ENCODE measurements around the gene STEAP1. TPM values are rescaled to one million over a fixed set of nuclear protein-coding genes. Genes with fewer than 3 reads are reported as not detected.

The STEAP1 gene
- total RNA-seq, 1 donor, result 83.4 TPM

DNA sequence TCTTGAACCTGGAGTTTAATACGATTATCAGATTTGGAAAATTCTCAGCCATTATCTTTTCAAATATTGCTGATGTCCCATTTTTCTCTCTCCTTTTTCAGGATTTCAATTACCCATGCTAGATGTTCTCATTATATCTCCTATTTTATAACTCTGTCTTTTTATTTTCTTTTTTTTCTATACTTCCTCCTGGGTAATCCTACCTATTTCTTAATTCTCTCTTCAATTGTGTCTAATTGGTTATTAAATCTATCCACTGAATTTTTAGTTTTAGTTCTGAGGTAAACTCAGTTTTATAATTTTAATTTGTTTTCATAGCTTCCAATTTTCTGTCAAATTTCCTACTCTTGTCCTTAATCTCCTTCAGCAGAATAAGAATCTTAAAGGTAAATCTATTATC lies 15.6 kb downstream of the STEAP1 start:
- TF ChIP-seq, protein P1, sequence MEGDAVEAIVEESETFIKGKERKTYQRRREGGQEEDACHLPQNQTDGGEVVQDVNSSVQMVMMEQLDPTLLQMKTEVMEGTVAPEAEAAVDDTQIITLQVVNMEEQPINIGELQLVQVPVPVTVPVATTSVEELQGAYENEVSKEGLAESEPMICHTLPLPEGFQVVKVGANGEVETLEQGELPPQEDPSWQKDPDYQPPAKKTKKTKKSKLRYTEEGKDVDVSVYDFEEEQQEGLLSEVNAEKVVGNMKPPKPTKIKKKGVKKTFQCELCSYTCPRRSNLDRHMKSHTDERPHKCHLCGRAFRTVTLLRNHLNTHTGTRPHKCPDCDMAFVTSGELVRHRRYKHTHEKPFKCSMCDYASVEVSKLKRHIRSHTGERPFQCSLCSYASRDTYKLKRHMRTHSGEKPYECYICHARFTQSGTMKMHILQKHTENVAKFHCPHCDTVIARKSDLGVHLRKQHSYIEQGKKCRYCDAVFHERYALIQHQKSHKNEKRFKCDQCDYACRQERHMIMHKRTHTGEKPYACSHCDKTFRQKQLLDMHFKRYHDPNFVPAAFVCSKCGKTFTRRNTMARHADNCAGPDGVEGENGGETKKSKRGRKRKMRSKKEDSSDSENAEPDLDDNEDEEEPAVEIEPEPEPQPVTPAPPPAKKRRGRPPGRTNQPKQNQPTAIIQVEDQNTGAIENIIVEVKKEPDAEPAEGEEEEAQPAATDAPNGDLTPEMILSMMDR (IDR thresholded peaks at IDR 0.05; ENCODE audit: insufficient read depth, low read length), result no peak
- H3K4me3 ChIP-seq (ENCODE audit: low read depth, low read length), result no peak overlapping the region
- DNase-seq (ENCODE audit: low read depth), result no peak

DNA sequence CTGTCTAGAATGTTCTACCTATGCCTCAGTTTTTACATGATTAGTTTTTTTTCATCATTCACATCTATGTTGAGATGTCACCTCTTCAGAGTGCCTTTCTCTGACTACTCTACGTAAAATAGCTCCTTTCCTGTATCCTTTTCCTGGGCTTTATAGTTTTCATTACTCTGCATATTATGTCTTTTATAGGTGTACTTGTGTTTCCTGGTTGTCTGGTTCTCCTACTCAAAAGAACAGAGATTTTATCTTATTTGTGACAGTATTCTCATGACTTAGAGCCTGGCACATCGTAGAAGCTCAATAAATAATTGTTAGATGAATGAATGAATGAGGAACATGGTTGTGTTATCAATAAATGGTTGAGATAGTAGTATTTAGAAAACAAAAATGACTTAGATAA lies 17.9 kb downstream of the STEAP1 start:
- H3K4me3 ChIP-seq (ENCODE audit: low read depth, low read length), result no peak overlapping the region
- no peak for DNase-seq (ENCODE audit: low read depth)
- TF ChIP-seq, protein P1 (IDR thresholded peaks at IDR 0.05; ENCODE audit: insufficient read depth, low read length), result no peak

DNA sequence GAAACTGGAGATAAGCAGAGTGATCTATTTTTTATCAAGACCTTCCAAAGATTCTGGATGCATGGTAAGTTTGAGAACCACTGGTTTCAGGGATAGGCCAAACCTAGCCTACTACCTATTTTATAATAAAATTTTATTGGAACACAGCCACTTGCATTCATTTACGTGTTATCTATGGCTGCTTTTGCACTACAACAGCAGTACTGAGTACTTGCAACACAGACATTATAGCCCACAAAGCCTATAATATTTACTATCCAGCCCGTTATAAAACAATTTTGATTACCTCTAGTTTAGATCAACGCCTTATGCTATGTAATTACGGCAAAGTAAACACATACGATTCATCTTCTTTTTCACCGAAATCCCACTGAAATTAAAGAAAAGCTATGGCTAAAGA lies 18.4 kb downstream of the STEAP1 start:
- H3K4me3 ChIP-seq (ENCODE audit: low read depth, low read length), result no peak overlapping the region
- TF ChIP-seq, protein P1 (IDR thresholded peaks at IDR 0.05; ENCODE audit: insufficient read depth, low read length), result no peak
- no peak for DNase-seq (ENCODE audit: low read depth)

DNA sequence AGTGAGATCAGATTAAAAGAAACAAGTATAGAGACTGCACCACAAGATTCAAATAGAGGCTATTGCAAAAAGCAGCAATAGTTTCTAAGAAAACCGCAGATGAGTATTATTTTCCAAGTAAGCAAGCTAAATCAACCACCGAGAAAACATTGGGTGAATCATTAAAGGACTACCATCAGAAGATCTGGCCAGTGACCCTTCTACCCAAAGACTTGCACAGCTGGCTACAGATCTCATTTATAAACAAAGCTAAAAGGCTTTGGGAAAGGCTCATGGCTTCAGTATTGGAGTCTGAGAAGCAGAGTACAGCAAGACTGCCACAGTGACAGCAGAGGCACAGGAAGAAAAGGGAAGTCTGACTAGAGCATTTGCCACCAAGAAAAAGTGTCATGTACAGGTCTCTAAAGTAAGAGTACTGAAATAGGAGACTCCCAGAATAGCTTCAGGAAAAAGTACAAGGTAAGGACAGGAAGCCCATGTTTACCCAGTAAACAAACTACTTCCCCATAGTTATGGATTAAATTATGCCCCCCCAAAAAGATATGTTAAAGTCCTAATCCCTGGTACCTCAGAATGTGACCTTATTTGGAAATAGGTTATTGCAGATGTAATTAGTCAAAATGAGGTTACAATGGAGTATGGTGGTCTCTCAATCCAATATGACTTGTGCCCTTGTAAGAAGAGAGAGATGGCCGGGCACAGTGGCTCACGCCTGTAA lies 19.0 kb downstream of the STEAP1 start:
- no peak overlapping the region for H3K4me3 ChIP-seq (ENCODE audit: low read depth, low read length)
- peak; percentile 22 for DNase-seq (ENCODE audit: low read depth)
- TF ChIP-seq, protein P1 (IDR thresholded peaks at IDR 0.05; ENCODE audit: insufficient read depth, low read length), result no peak

GRCh38 chr7:90175667-90176066 lies 21.4 kb downstream of the STEAP1 start:
- no peak for DNase-seq (ENCODE audit: low read depth)
- no peak overlapping the region for H3K4me3 ChIP-seq (ENCODE audit: low read depth, low read length)
- TF ChIP-seq, protein P1 (IDR thresholded peaks at IDR 0.05; ENCODE audit: insufficient read depth, low read length), result no peak

DNA sequence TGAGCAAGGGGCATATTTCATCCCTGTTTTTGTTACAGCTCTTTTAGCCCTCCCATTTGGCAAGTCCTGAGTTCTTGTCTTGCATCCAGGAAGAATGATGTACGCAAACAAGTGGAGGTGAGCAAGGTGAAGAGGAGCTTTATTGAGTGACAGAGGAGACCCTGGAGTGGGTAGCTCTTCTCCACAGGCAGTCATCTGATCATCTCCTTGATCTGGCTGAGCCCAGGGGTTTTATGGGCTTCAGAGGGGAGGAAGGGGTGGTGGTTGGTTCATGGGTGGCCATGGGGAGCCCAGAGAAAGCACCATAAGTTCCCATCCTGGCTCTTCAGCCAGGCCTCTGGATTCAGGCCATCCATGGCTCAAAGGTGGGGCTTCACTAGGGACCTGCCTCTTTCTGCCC lies 21.9 kb downstream of the STEAP1 start:
- DNase-seq (ENCODE audit: low read depth), result no peak
- TF ChIP-seq, protein P1 (IDR thresholded peaks at IDR 0.05; ENCODE audit: insufficient read depth, low read length), result no peak
- H3K4me3 ChIP-seq (ENCODE audit: low read depth, low read length), result no peak overlapping the region

- no peak for DNase-seq (ENCODE audit: low read depth)
- TF ChIP-seq, protein P1 (IDR thresholded peaks at IDR 0.05; ENCODE audit: insufficient read depth, low read length), result no peak
- no peak overlapping the region for H3K4me3 ChIP-seq (ENCODE audit: low read depth, low read length)
Observed at GRCh38 chr7:90178166-90178565, 23.9 kb downstream of the STEAP1 start.
